ENCODE measurements around the gene VAPB.

VAPB gene

DNA sequence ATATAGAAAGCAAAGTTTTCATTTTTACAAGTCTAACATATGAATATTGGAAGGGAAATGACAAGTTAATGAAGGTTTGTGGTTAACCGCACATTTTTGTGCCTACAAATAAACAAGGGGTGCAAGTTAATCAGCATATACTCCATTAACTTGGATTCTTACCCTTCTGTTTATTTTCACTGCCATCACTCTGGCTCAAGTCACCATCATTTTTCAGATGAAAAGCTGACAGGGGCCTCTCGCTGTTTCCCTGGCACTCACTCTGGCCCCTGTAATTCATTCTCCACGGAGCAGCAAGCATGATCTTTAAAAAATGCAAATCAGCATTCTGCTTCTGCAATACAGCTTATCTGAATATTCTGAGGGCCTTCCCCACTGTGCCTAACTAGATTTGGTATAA, 96.4 kb downstream of the VAPB start:
- no peak overlapping the region for H3K56ac ChIP-seq (ENCODE audit: low read length)
- H3K4me1 ChIP-seq (ENCODE audit: control insufficient read depth, low read depth, low read length): no peaks in the 10 kb centered on the region
- no CpG with 5 or more reads among the region's 3 CpGs for WGBS (ENCODE audit: extremely low coverage, insufficient coverage, low lambda C conversion rate)
- no peak overlapping the region for H2BK5ac ChIP-seq (ENCODE audit: low read length)
- H2AK5ac ChIP-seq (ENCODE audit: low read length): no peak overlapping the region
- H3K18ac ChIP-seq (ENCODE audit: low read length): no peak overlapping the region
- no peak overlapping the region for H3K4me2 ChIP-seq (ENCODE audit: low read length)
- H3K79me1 ChIP-seq (ENCODE audit: low read length): no peaks in the 10 kb centered on the region
- no peaks in the 10 kb centered on the region for H3K36me3 ChIP-seq (ENCODE audit: control insufficient read depth, insufficient read depth, low read length)
- no peak overlapping the region for H3K23ac ChIP-seq (ENCODE audit: low read length)
- H3K4ac ChIP-seq (ENCODE audit: low read depth, low read length): no peak overlapping the region
- no peak overlapping the region for H4K8ac ChIP-seq (ENCODE audit: low read depth, low read length)
- H3K27me3 ChIP-seq (ENCODE audit: insufficient read depth, low read length, poor library complexity): no peaks in the 10 kb centered on the region
- no peak overlapping the region for H3K9ac ChIP-seq (ENCODE audit: low read length)
- no peak overlapping the region for H4K5ac ChIP-seq (ENCODE audit: low read length)
- DNase-seq: no peak
- H3K4me3 ChIP-seq (ENCODE audit: low read length): no peak overlapping the region
- no peak overlapping the region for H2BK15ac ChIP-seq (replicated peaks; ENCODE audit: low read depth)
- no peaks in the 10 kb centered on the region for H3K79me2 ChIP-seq (ENCODE audit: control insufficient read depth, insufficient read depth, low read length)
- no peak overlapping the region for H2BK120ac ChIP-seq (ENCODE audit: low read depth, low read length)
- no peak overlapping the region for H3K27ac ChIP-seq (ENCODE audit: low read depth, low read length)

DNA sequence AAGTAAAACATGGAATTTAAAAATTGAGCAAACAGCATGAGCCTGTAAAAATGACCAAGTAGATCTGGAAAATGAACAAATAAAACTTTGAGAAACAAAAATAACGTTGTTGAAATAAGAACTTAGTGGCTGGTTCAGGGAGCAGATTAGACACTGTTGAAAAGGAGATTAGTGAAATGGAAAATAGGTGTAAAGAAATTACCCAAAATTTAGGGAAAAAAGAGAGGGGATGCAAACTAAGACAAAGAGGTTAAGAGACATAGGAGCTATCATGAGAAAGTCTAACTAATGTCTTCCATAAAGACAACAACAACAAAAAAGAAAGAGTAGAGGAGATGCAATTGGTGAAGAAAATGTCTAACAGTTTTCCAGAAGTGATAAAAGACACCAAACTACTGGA, 97.2 kb downstream of the VAPB start:
- Histone ChIP-seq H3K27ac (ENCODE audit: low read depth, low read length) (no peak overlapping the region), H3K4me3 (ENCODE audit: low read length) (no peak overlapping the region)
- no peak for DNase-seq

DNA sequence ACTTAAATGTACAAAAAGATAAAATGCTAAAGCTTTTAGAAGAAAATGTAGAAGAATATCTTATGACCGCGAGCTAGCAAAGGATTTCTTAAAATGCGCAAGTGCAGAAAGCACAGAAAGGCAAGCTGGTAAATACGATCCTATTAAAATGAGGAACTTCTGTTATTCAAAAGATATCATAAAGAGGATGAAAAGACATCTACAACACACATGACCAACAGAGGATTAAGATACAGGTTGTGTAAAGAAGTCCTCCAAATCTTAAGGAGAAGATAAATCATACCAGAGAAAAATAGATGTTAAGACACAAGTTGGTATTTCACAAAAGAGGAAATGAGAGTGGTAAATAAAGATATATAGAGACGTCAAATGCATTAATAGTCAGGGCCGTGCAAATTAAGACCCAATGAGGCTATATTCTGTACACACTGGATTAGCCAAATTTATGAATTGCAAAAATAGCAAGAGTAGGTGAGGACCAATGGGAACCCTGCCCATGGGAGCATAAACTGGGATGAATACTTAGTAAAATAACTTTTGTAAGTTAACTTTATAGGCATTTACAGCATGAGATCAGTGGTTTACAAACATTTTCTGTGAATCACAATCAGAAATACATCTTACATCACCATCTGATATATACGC, 103.2 kb downstream of the VAPB start:
- Histone ChIP-seq H4K5ac (ENCODE audit: low read length) (no peak overlapping the region), H2BK5ac (ENCODE audit: low read length) (no peak overlapping the region), H3K18ac (ENCODE audit: low read length) (no peak overlapping the region), H3K23ac (ENCODE audit: low read length) (no peak overlapping the region), H2AK5ac (ENCODE audit: low read length) (no peak overlapping the region), H3K4me3 (ENCODE audit: low read length) (no peak overlapping the region), H4K8ac (ENCODE audit: low read depth, low read length) (no peak overlapping the region), H2BK15ac (replicated peaks; ENCODE audit: low read depth) (no peak overlapping the region), H3K27me3 (ENCODE audit: insufficient read depth, low read length, poor library complexity) (no peaks in the 10 kb centered on the region), H3K27ac (ENCODE audit: low read depth, low read length) (no peak overlapping the region), H3K9ac (ENCODE audit: low read length) (no peak overlapping the region), H3K79me1 (ENCODE audit: low read length) (no peaks in the 10 kb centered on the region), H3K56ac (ENCODE audit: low read length) (no peak overlapping the region), H3K4me1 (ENCODE audit: control insufficient read depth, low read depth, low read length) (no peaks in the 10 kb centered on the region), H3K4ac (ENCODE audit: low read depth, low read length) (no peak overlapping the region), H3K79me2 (ENCODE audit: control insufficient read depth, insufficient read depth, low read length) (no peaks in the 10 kb centered on the region), H3K36me3 (ENCODE audit: control insufficient read depth, insufficient read depth, low read length) (no peaks in the 10 kb centered on the region), H2BK120ac (ENCODE audit: low read depth, low read length) (no peak overlapping the region), H3K4me2 (ENCODE audit: low read length) (no peak overlapping the region)
- WGBS (ENCODE audit: extremely low coverage, insufficient coverage, low lambda C conversion rate): no CpG with 5 or more reads among the region's 7 CpGs
- no peak for DNase-seq

More for the DNA sequence above, 97.2 kb downstream of the VAPB start:
- Histone ChIP-seq H2BK120ac (ENCODE audit: low read depth, low read length) (no peak overlapping the region), H2BK15ac (replicated peaks; ENCODE audit: low read depth) (no peak overlapping the region), H3K4me1 (ENCODE audit: control insufficient read depth, low read depth, low read length) (no peaks in the 10 kb centered on the region), H3K56ac (ENCODE audit: low read length) (no peak overlapping the region), H3K36me3 (ENCODE audit: control insufficient read depth, insufficient read depth, low read length) (no peaks in the 10 kb centered on the region), H3K27me3 (ENCODE audit: insufficient read depth, low read length, poor library complexity) (no peaks in the 10 kb centered on the region), H4K8ac (ENCODE audit: low read depth, low read length) (no peak overlapping the region), H3K9ac (ENCODE audit: low read length) (no peak overlapping the region), H4K5ac (ENCODE audit: low read length) (no peak overlapping the region), H3K4ac (ENCODE audit: low read depth, low read length) (no peak overlapping the region), H3K79me2 (ENCODE audit: control insufficient read depth, insufficient read depth, low read length) (no peaks in the 10 kb centered on the region), H3K23ac (ENCODE audit: low read length) (no peak overlapping the region), H2AK5ac (ENCODE audit: low read length) (no peak overlapping the region), H3K79me1 (ENCODE audit: low read length) (no peaks in the 10 kb centered on the region), H3K18ac (ENCODE audit: low read length) (no peak overlapping the region), H2BK5ac (ENCODE audit: low read length) (no peak overlapping the region), H3K4me2 (ENCODE audit: low read length) (no peak overlapping the region)
- WGBS (ENCODE audit: extremely low coverage, insufficient coverage, low lambda C conversion rate): no CpG with 5 or more reads among the region's 1 CpG

DNA sequence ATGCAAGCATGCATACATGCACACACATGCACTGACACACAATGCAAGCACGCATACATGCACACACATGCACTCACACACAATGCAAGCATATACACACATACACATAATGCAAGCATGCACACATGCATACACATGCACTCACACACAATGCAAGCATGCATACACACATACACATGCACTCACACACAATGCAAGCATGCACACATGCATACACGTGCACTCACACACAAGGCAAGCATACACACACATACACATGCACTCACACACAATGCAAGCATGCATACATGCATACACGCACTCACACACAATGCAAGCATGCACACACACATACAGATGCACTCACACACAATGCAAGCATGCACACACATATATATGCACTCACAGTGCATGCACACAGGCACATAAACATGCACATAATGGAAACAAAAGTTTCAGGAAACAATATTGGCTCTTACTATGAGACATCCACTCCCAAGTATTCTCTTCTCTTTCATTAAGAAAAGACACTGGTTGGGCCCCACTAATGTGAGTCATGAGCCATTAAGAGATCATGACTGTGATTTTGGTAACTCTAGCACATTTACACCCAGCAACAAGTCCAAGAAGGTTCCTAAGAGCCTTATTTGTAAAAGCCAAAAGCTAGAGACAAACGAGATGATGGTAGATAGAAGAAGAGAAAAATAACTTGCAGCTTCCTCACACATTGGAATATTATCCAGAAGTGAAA, 103.9 kb downstream of the VAPB start:
- H3K4ac ChIP-seq (ENCODE audit: low read depth, low read length): no peak overlapping the region
- H3K79me1 ChIP-seq (ENCODE audit: low read length): no peaks in the 10 kb centered on the region
- no peak overlapping the region for H3K18ac ChIP-seq (ENCODE audit: low read length)
- H2AK5ac ChIP-seq (ENCODE audit: low read length): no peak overlapping the region
- no peaks in the 10 kb centered on the region for H3K4me1 ChIP-seq (ENCODE audit: control insufficient read depth, low read depth, low read length)
- H2BK5ac ChIP-seq (ENCODE audit: low read length): no peak overlapping the region
- no peak overlapping the region for H2BK15ac ChIP-seq (replicated peaks; ENCODE audit: low read depth)
- H3K23ac ChIP-seq (ENCODE audit: low read length): no peak overlapping the region
- H4K5ac ChIP-seq (ENCODE audit: low read length): no peak overlapping the region
- no peaks in the 10 kb centered on the region for H3K36me3 ChIP-seq (ENCODE audit: control insufficient read depth, insufficient read depth, low read length)
- no peak overlapping the region for H4K8ac ChIP-seq (ENCODE audit: low read depth, low read length)
- H3K27me3 ChIP-seq (ENCODE audit: insufficient read depth, low read length, poor library complexity): no peaks in the 10 kb centered on the region
- H3K9ac ChIP-seq (ENCODE audit: low read length): no peak overlapping the region
- no peak overlapping the region for H3K4me3 ChIP-seq (ENCODE audit: low read length)
- H3K79me2 ChIP-seq (ENCODE audit: control insufficient read depth, insufficient read depth, low read length): no peaks in the 10 kb centered on the region
- H3K27ac ChIP-seq (ENCODE audit: low read depth, low read length): no peak overlapping the region
- H3K4me2 ChIP-seq (ENCODE audit: low read length): no peak overlapping the region
- WGBS (ENCODE audit: extremely low coverage, insufficient coverage, low lambda C conversion rate): no CpG with 5 or more reads among the region's 4 CpGs
- H2BK120ac ChIP-seq (ENCODE audit: low read depth, low read length): no peak overlapping the region
- H3K56ac ChIP-seq (ENCODE audit: low read length): no peak overlapping the region
- DNase-seq: no peak

DNA sequence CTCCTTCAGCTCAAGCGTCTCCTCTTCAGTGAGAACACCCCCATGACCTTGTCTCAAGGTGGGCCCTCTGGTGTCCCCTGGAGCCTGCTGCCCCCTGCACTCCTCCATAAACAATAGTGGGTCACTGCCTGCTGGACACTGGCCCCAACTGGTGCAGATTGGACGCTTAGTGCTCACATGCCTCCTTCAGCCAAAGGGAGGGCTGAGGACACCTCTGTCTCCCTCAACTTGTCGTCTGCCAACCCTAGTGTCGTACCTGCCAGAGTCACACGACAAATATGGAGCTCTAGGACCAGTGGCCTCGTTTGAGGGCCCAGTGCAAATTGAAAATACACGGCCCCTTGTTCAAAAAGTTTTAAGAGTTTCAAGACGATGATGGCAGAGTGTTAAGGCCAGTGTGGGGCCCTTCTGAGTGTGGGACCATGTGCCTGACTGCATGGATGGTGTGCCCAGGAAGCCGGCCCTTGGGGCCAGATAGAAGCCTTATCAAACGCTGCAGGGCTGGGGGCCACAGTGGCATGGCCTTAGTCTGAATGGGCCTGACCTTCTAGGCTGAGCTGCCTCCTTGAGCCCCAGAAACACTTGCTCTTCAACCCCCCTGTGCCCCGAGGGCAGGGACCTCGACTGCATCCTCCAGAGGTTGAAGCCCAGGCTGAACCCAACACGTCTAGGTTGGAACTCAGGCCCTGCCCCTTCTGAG, 106.0 kb downstream of the VAPB start:
- Histone ChIP-seq H3K23ac (ENCODE audit: low read length) (no peak overlapping the region), H3K36me3 (ENCODE audit: control insufficient read depth, insufficient read depth, low read length) (no peaks in the 10 kb centered on the region), H3K79me2 (ENCODE audit: control insufficient read depth, insufficient read depth, low read length) (no peaks in the 10 kb centered on the region), H2BK120ac (ENCODE audit: low read depth, low read length) (no peak overlapping the region), H4K5ac (ENCODE audit: low read length) (no peak overlapping the region), H3K4me2 (ENCODE audit: low read length) (no peak overlapping the region), H3K27ac (ENCODE audit: low read depth, low read length) (no peak overlapping the region), H3K27me3 (ENCODE audit: insufficient read depth, low read length, poor library complexity) (no peaks in the 10 kb centered on the region), H3K18ac (ENCODE audit: low read length) (no peak overlapping the region), H3K4ac (ENCODE audit: low read depth, low read length) (no peak overlapping the region), H3K9ac (ENCODE audit: low read length) (no peak overlapping the region), H2BK15ac (replicated peaks; ENCODE audit: low read depth) (no peak overlapping the region), H2BK5ac (ENCODE audit: low read length) (no peak overlapping the region), H3K4me1 (ENCODE audit: control insufficient read depth, low read depth, low read length) (no peaks in the 10 kb centered on the region), H3K79me1 (ENCODE audit: low read length) (no peaks in the 10 kb centered on the region), H3K56ac (ENCODE audit: low read length) (no peak overlapping the region), H2AK5ac (ENCODE audit: low read length) (no peak overlapping the region), H4K8ac (ENCODE audit: low read depth, low read length) (no peak overlapping the region), H3K4me3 (ENCODE audit: low read length) (no peak overlapping the region)
- WGBS (ENCODE audit: extremely low coverage, insufficient coverage, low lambda C conversion rate): no CpG with 5 or more reads among the region's 13 CpGs
- no peak for DNase-seq
